ENCODE results near the gene C8A.

The C8A gene

GRCh38 chr1:56898879-56899278 lies 44.3 kb downstream of the C8A start:
- Histone ChIP-seq H3K9me3 (replicated peaks in 1 of 2; ENCODE audit: control insufficient read depth in 2 of 2, insufficient read depth in 1 of 2, low read depth in 1 of 2, low read length in 2 of 2) (no peaks in the 10 kb centered on the region), H3K27ac (replicated peaks; ENCODE audit: low read length) (no peak overlapping the region), H3K23ac (ENCODE audit: low read depth, low read length, poor library complexity) (no peak overlapping the region), H3K4ac (ENCODE audit: low read length) (no peak overlapping the region), H4K8ac (ENCODE audit: low read depth, low read length) (no peak overlapping the region), H2BK5ac (ENCODE audit: low read length) (no peak overlapping the region), H2AFZ (ENCODE audit: low read length) (no peak overlapping the region), H3K4me2 (ENCODE audit: insufficient read depth, low read length, poor library complexity, severe bottlenecking) (no peak overlapping the region), H3K4me3 (ENCODE audit: low read length in 2 of 2) (no peak overlapping the region), H3K18ac (ENCODE audit: low read length) (no peak overlapping the region), H2BK15ac (ENCODE audit: low read length) (no peak overlapping the region), H3K4me1 (ENCODE audit: control insufficient read depth in 2 of 2, insufficient read depth in 1 of 2, low read depth in 1 of 2, low read length in 2 of 2) (peaks cover 0 to 8% of the 10 kb centered on the region in 2 donors), H3K79me1 (ENCODE audit: low read depth, low read length) (no peaks in the 10 kb centered on the region), H3K36me3 (replicated peaks in 1 of 2; ENCODE audit: control insufficient read depth in 2 of 2, insufficient read depth in 2 of 2, low read length in 2 of 2) (no peaks in the 10 kb centered on the region), H2BK12ac (ENCODE audit: low read length) (no peak overlapping the region), H2AK5ac (ENCODE audit: low read depth, low read length) (no peak overlapping the region), H3K14ac (ENCODE audit: low read length) (no peak overlapping the region), H4K91ac (ENCODE audit: low read depth, low read length, poor library complexity) (no peak overlapping the region), H2BK120ac (ENCODE audit: low read depth, low read length) (no peak overlapping the region), H3K27me3 (ENCODE audit: control insufficient read depth in 3 of 3, insufficient read depth in 3 of 3, low read depth in 1 of 3, low read length in 3 of 3) (peaks cover 0 to 7% (median 0%) of the 10 kb centered on the region in 3 experiments), H3K9ac (ENCODE audit: low read depth, low read length, poor library complexity) (no peak overlapping the region)
- no peak for DNase-seq (ENCODE audit: low spot score)
- no CpG with 5 or more reads among the region's 2 CpGs for WGBS, 2 donors (ENCODE audit: extremely low coverage in 2 of 2, insufficient read length in 2 of 2, insufficient replicate concordance in 1 of 2)

GRCh38 chr1:56901716-56902115 lies 47.1 kb downstream of the C8A start:
- no CpG with 5 or more reads among the region's 3 CpGs for WGBS, 2 donors (ENCODE audit: extremely low coverage in 2 of 2, insufficient read length in 2 of 2, insufficient replicate concordance in 1 of 2)
- Histone ChIP-seq H3K4me2 (ENCODE audit: insufficient read depth, low read length, poor library complexity, severe bottlenecking) (no peak overlapping the region), H2BK5ac (ENCODE audit: low read length) (no peak overlapping the region)

GRCh38 chr1:56903778-56904177 lies 49.2 kb downstream of the C8A start:
- Histone ChIP-seq H3K14ac (ENCODE audit: low read length) (no peak overlapping the region), H2BK15ac (ENCODE audit: low read length) (no peak overlapping the region), H2AFZ (ENCODE audit: low read length) (no peak overlapping the region), H4K91ac (ENCODE audit: low read depth, low read length, poor library complexity) (no peak overlapping the region), H3K4me3 (ENCODE audit: low read length in 2 of 2) (no peak overlapping the region), H2BK12ac (ENCODE audit: low read length) (no peak overlapping the region), H4K8ac (ENCODE audit: low read depth, low read length) (no peak overlapping the region), H3K79me1 (ENCODE audit: low read depth, low read length) (no peaks in the 10 kb centered on the region), H3K18ac (ENCODE audit: low read length) (no peak overlapping the region), H3K36me3 (replicated peaks in 1 of 2; ENCODE audit: control insufficient read depth in 2 of 2, insufficient read depth in 2 of 2, low read length in 2 of 2) (no peaks in the 10 kb centered on the region), H3K27me3 (ENCODE audit: control insufficient read depth in 3 of 3, insufficient read depth in 3 of 3, low read depth in 1 of 3, low read length in 3 of 3) (peaks cover 0 to 2% (median 0%) of the 10 kb centered on the region in 3 experiments), H3K4me1 (ENCODE audit: control insufficient read depth in 2 of 2, insufficient read depth in 1 of 2, low read depth in 1 of 2, low read length in 2 of 2) (peaks cover 0 to 8% of the 10 kb centered on the region in 2 donors), H3K23ac (ENCODE audit: low read depth, low read length, poor library complexity) (no peak overlapping the region), H2BK120ac (ENCODE audit: low read depth, low read length) (no peak overlapping the region), H3K9me3 (replicated peaks in 1 of 2; ENCODE audit: control insufficient read depth in 2 of 2, insufficient read depth in 1 of 2, low read depth in 1 of 2, low read length in 2 of 2) (no peaks in the 10 kb centered on the region), H3K27ac (replicated peaks; ENCODE audit: low read length) (no peak overlapping the region), H2AK5ac (ENCODE audit: low read depth, low read length) (no peak overlapping the region), H3K4me2 (ENCODE audit: insufficient read depth, low read length, poor library complexity, severe bottlenecking) (no peak overlapping the region), H3K9ac (ENCODE audit: low read depth, low read length, poor library complexity) (no peak overlapping the region), H3K4ac (ENCODE audit: low read length) (no peak overlapping the region), H2BK5ac (ENCODE audit: low read length) (no peak overlapping the region)
- no peak for DNase-seq (ENCODE audit: low spot score)
- no CpG with 5 or more reads among the region's 1 CpG for WGBS, 2 donors (ENCODE audit: extremely low coverage in 2 of 2, insufficient read length in 2 of 2, insufficient replicate concordance in 1 of 2)

More at GRCh38 chr1:56901716-56902115, 47.1 kb downstream of the C8A start:
- H2BK120ac ChIP-seq (ENCODE audit: low read depth, low read length) = no peak overlapping the region
- H3K79me1 ChIP-seq (ENCODE audit: low read depth, low read length) = no peaks in the 10 kb centered on the region
- H3K14ac ChIP-seq (ENCODE audit: low read length) = no peak overlapping the region
- no peak overlapping the region for H4K91ac ChIP-seq (ENCODE audit: low read depth, low read length, poor library complexity)
- no peak overlapping the region for H3K4me3 ChIP-seq (ENCODE audit: low read length in 2 of 2)
- H3K4me1 ChIP-seq (ENCODE audit: control insufficient read depth in 2 of 2, insufficient read depth in 1 of 2, low read depth in 1 of 2, low read length in 2 of 2) = peaks cover 0 to 10% of the 10 kb centered on the region in 2 donors
- no peaks in the 10 kb centered on the region for H3K36me3 ChIP-seq (replicated peaks in 1 of 2; ENCODE audit: control insufficient read depth in 2 of 2, insufficient read depth in 2 of 2, low read length in 2 of 2)
- H2AFZ ChIP-seq (ENCODE audit: low read length) = no peak overlapping the region
- no peak for DNase-seq (ENCODE audit: low spot score)
- H2BK12ac ChIP-seq (ENCODE audit: low read length) = no peak overlapping the region
- H2AK5ac ChIP-seq (ENCODE audit: low read depth, low read length) = no peak overlapping the region
- no peak overlapping the region for H3K23ac ChIP-seq (ENCODE audit: low read depth, low read length, poor library complexity)
- H3K4ac ChIP-seq (ENCODE audit: low read length) = no peak overlapping the region
- no peak overlapping the region for H2BK15ac ChIP-seq (ENCODE audit: low read length)
- H3K9ac ChIP-seq (ENCODE audit: low read depth, low read length, poor library complexity) = no peak overlapping the region
- no peak overlapping the region for H3K27ac ChIP-seq (replicated peaks; ENCODE audit: low read length)
- H3K27me3 ChIP-seq (ENCODE audit: control insufficient read depth in 3 of 3, insufficient read depth in 3 of 3, low read depth in 1 of 3, low read length in 3 of 3) = peaks cover 0 to 3% (median 0%) of the 10 kb centered on the region in 3 experiments
- no peak overlapping the region for H3K18ac ChIP-seq (ENCODE audit: low read length)
- no peak overlapping the region for H4K8ac ChIP-seq (ENCODE audit: low read depth, low read length)
- H3K9me3 ChIP-seq (replicated peaks in 1 of 2; ENCODE audit: control insufficient read depth in 2 of 2, insufficient read depth in 1 of 2, low read depth in 1 of 2, low read length in 2 of 2) = no peaks in the 10 kb centered on the region

DNA sequence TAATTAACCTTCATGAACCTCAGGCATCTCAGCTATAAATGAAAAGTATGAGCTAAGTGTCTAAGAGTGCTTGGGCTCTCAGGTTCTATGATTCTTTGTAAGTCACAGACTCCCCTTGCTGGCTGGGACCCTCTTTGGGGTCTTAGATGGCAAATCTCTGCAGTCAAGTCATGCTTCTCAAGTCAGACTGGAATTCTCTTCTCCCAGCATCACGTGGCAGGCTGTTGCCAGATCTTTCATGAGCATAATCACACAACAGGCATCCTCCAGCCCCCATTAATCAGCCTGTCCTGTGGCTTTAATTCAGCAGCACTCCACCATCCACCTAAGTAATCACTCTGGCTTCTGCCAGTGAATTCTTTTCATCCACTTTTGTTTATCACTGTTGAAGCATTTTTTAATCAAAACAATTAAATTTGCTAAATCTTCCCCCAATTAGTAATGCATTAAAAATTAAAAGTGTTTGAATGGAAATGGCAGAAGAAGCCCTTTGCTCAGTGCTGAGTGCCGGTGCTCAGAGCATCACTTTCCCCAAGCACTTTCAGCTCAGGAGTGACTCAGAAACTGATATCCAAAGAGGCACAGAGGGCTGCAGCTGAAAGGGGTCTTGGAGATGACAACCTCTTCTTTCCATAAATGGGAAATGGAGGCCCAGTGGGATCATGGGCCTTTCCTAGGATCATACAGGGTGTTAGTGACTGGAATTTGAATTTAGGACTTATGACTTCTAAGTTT lies 50.2 kb downstream of the C8A start:
- Histone ChIP-seq H3K4me3 (ENCODE audit: low read length in 2 of 2) (no peak overlapping the region), H2BK5ac (ENCODE audit: low read length) (no peak overlapping the region), H3K14ac (ENCODE audit: low read length) (no peak overlapping the region), H3K4ac (ENCODE audit: low read length) (no peak overlapping the region), H3K36me3 (replicated peaks in 1 of 2; ENCODE audit: control insufficient read depth in 2 of 2, insufficient read depth in 2 of 2, low read length in 2 of 2) (no peaks in the 10 kb centered on the region), H2AK5ac (ENCODE audit: low read depth, low read length) (no peak overlapping the region), H3K18ac (ENCODE audit: low read length) (no peak overlapping the region), H2BK15ac (ENCODE audit: low read length) (no peak overlapping the region), H3K27ac (replicated peaks; ENCODE audit: low read length) (no peak overlapping the region), H3K4me2 (ENCODE audit: insufficient read depth, low read length, poor library complexity, severe bottlenecking) (no peak overlapping the region), H3K27me3 (ENCODE audit: control insufficient read depth in 3 of 3, insufficient read depth in 3 of 3, low read depth in 1 of 3, low read length in 3 of 3) (peaks cover 0 to 2% (median 0%) of the 10 kb centered on the region in 3 experiments), H2BK120ac (ENCODE audit: low read depth, low read length) (no peak overlapping the region), H2AFZ (ENCODE audit: low read length) (no peak overlapping the region), H3K79me1 (ENCODE audit: low read depth, low read length) (no peaks in the 10 kb centered on the region), H3K23ac (ENCODE audit: low read depth, low read length, poor library complexity) (no peak overlapping the region), H2BK12ac (ENCODE audit: low read length) (no peak overlapping the region), H4K91ac (ENCODE audit: low read depth, low read length, poor library complexity) (no peak overlapping the region), H4K8ac (ENCODE audit: low read depth, low read length) (no peak overlapping the region), H3K9ac (ENCODE audit: low read depth, low read length, poor library complexity) (no peak overlapping the region), H3K9me3 (replicated peaks in 1 of 2; ENCODE audit: control insufficient read depth in 2 of 2, insufficient read depth in 1 of 2, low read depth in 1 of 2, low read length in 2 of 2) (no peaks in the 10 kb centered on the region), H3K4me1 (ENCODE audit: control insufficient read depth in 2 of 2, insufficient read depth in 1 of 2, low read depth in 1 of 2, low read length in 2 of 2) (peaks cover 0 to 8% of the 10 kb centered on the region in 2 donors)
- no peak for DNase-seq (ENCODE audit: low spot score)
- no CpG with 5 or more reads among the region's 2 CpGs for WGBS, 2 donors (ENCODE audit: extremely low coverage in 2 of 2, insufficient read length in 2 of 2, insufficient replicate concordance in 1 of 2)

All from neuronal stem cell (in vitro differentiated cells).